SU-DHL-6 (cell line): ENCODE measurements around the gene KDM4B.

Experiments
- EZH2phosphoT487 ChIP-seq: fragments of 200-600 bp; sonication (generic), shearing (Covaris generic); conservative IDR thresholded peaks from 2 replicates; pipeline ENCODE4 v1.6.1; 2018; ENCODE audit warnings: mild to moderate bottlenecking, antibody characterized with exemption, low read length, moderate library complexity, mixed read lengths
- TF ChIP-seq, protein P1 (sequence below): fragments of 200-600 bp; sonication (generic); IDR thresholded peaks from one replicate; pipeline ENCODE4 v1.5.1; 2017; ENCODE audit warnings: antibody characterized with exemption, mild to moderate bottlenecking, low read length, moderate library complexity; ENCODE audit not compliant: insufficient read depth, poor library complexity, severe bottlenecking

DNA sequence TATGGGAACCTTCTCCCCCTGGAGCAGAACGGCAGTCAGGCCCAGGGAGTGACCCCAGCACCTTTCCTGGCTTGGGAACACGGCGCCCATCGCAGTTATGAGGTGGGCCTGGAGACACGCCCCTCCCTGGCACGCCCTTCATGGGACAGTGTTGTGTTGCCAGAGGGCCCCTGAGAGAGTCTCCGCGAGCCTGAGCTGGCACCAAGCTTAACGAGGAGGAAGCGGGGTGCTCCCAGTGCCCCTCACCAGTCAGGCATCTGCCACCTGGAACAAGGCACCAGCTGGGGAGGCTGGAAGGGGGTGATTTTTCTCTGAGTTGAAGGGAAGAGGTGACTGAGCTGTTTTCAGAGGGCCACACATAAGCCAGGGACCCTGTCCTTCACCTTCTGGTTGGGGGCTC, 180.6 kb downstream of the KDM4B start:
- TF ChIP-seq, protein P1, sequence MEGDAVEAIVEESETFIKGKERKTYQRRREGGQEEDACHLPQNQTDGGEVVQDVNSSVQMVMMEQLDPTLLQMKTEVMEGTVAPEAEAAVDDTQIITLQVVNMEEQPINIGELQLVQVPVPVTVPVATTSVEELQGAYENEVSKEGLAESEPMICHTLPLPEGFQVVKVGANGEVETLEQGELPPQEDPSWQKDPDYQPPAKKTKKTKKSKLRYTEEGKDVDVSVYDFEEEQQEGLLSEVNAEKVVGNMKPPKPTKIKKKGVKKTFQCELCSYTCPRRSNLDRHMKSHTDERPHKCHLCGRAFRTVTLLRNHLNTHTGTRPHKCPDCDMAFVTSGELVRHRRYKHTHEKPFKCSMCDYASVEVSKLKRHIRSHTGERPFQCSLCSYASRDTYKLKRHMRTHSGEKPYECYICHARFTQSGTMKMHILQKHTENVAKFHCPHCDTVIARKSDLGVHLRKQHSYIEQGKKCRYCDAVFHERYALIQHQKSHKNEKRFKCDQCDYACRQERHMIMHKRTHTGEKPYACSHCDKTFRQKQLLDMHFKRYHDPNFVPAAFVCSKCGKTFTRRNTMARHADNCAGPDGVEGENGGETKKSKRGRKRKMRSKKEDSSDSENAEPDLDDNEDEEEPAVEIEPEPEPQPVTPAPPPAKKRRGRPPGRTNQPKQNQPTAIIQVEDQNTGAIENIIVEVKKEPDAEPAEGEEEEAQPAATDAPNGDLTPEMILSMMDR = no peak
- no peak for TF ChIP-seq EZH2phosphoT487
